Loucy (cell line): ENCODE data around the gene TXNRD2.
"Not testable (repeated sequence)": the region's sequence is repeated elsewhere in the genome, so short reads cannot be mapped to it uniquely, and the experiment has no call there.

Experiments
- H2AFZ ChIP-seq: fragments of 200-600 bp; sonication (generic); 2 replicates; pipeline ENCODE4 v1.6.0; 2016; ENCODE audit warnings: antibody characterized with exemption, mild to moderate bottlenecking, low read length, moderate library complexity
- H3F3A ChIP-seq: fragments of 200-600 bp; 2 replicates; pipeline ENCODE4 v1.6.0; 2016; ENCODE audit warnings: antibody characterized with exemption, low read depth, mild to moderate bottlenecking
- H3K27me3 ChIP-seq: fragments of 200-600 bp; sonication (generic); 2 replicates; pipeline ENCODE4 v1.6.1; 2014; ENCODE audit warnings: low read length, mild to moderate bottlenecking; ENCODE audit not compliant: insufficient read depth, poor library complexity, severe bottlenecking
- H3K36me3 ChIP-seq: fragments of 200-600 bp; sonication (generic); 2 replicates; pipeline ENCODE4 v1.6.1; 2016; ENCODE audit warnings: low read length; ENCODE audit not compliant: insufficient read depth
- H3K4me1 ChIP-seq: fragments of 200-600 bp; sonication (generic); 2 replicates; pipeline ENCODE4 v1.5.1; 2014; ENCODE audit warnings: low read length, mild to moderate bottlenecking; ENCODE audit not compliant: insufficient read depth, poor library complexity, severe bottlenecking
- H3K4me2 ChIP-seq: fragments of 200-600 bp; sonication (generic); 2 replicates; pipeline ENCODE4 v1.6.0; 2014; ENCODE audit warnings: antibody characterized with exemption, low read length, low read depth, mild to moderate bottlenecking; ENCODE audit not compliant: poor library complexity, severe bottlenecking
- H3K4me3 ChIP-seq: fragments of 200-600 bp; sonication (generic); 2 replicates; pipeline ENCODE4 v1.5.1; 2014; ENCODE audit warnings: low read length, mild to moderate bottlenecking, mixed read lengths; ENCODE audit not compliant: poor library complexity, severe bottlenecking
- H3K79me2 ChIP-seq: fragments of 200-600 bp; sonication (generic); 2 replicates; pipeline ENCODE4 v1.6.1; 2014; ENCODE audit warnings: low read length; ENCODE audit not compliant: insufficient read depth
- H3K9ac ChIP-seq: fragments of 200-600 bp; sonication (generic); 2 replicates; pipeline ENCODE4 v1.6.0; 2014; ENCODE audit warnings: mild to moderate bottlenecking, low read depth, low read length, moderate library complexity; ENCODE audit not compliant: poor library complexity, severe bottlenecking
- H3K9me2 ChIP-seq: fragments of 200-600 bp; sonication (generic); replicated peaks from 2 replicates; pipeline ENCODE4 v1.6.1; 2016; ENCODE audit warnings: low read depth, low read length, mixed read lengths
- H3K9me3 ChIP-seq: fragments of 200-600 bp; sonication (generic); 2 replicates; pipeline ENCODE4 v1.6.1; 2014; ENCODE audit warnings: mild to moderate bottlenecking, antibody characterized with exemption, low read length, low read depth; ENCODE audit not compliant: insufficient read depth
- H4K20me1 ChIP-seq: fragments of 200-600 bp; sonication (generic); 2 replicates; pipeline ENCODE4 v1.6.0; 2014; ENCODE audit warnings: antibody characterized with exemption, low read length, mild to moderate bottlenecking; ENCODE audit not compliant: insufficient read depth, poor library complexity, severe bottlenecking
- CTCF ChIP-seq: fragments of 200-600 bp; sonication (generic); conservative IDR thresholded peaks from 2 replicates; pipeline ENCODE4 v1.5.1; 2014; ENCODE audit warnings: mild to moderate bottlenecking, antibody characterized with exemption, low read length
- EZH2phosphoT487 ChIP-seq: fragments of 200-600 bp; IDR thresholded peaks from 2 replicates; pipeline ENCODE4 v1.6.1; 2018; ENCODE audit warnings: antibody characterized with exemption, mild to moderate bottlenecking, moderate library complexity, borderline replicate concordance

Gene TXNRD2

GRCh38 chr22:19911540-19912270 is 29.9 kb downstream of the TXNRD2 start:
- H3K4me2 ChIP-seq: no peak overlapping the region
- no peak overlapping the region for H3K9ac ChIP-seq
- peaks cover 22% of the 10 kb centered on the region; the same call in 1 of the 2 replicates for H3K36me3 ChIP-seq
- H3K79me2 ChIP-seq: no peaks in the 10 kb centered on the region
- no peaks in the 10 kb centered on the region for H4K20me1 ChIP-seq
- TF ChIP-seq EZH2phosphoT487: no peak
- no peak for TF ChIP-seq CTCF
- H3F3A ChIP-seq: no peaks in the 10 kb centered on the region
- no peaks in the 10 kb centered on the region for H3K9me3 ChIP-seq
- no peaks in the 10 kb centered on the region for H3K27me3 ChIP-seq
- H3K4me3 ChIP-seq: no peak overlapping the region
- peaks cover 6% of the 10 kb centered on the region for H3K4me1 ChIP-seq
- no peak overlapping the region for H2AFZ ChIP-seq
- H3K9me2 ChIP-seq: no peaks in the 10 kb centered on the region

- Histone ChIP-seq H3K79me2 (no peaks in the 10 kb centered on the region), H3K36me3 (peaks cover 22% of the 10 kb centered on the region; the same call in 1 of the 2 replicates), H3K9me2 (no peaks in the 10 kb centered on the region), H4K20me1 (no peaks in the 10 kb centered on the region), H3K4me2 (no peak overlapping the region), H3K9ac (no peak overlapping the region), H3F3A (no peaks in the 10 kb centered on the region), H3K9me3 (no peaks in the 10 kb centered on the region), H3K27me3 (no peaks in the 10 kb centered on the region), H2AFZ (no peak overlapping the region), H3K4me3 (no peak overlapping the region), H3K4me1 (peaks cover 6% of the 10 kb centered on the region)
- TF ChIP-seq EZH2phosphoT487: no peak
- peak; percentile 27; the same call in 1 of the 2 replicates for TF ChIP-seq CTCF
Measured at GRCh38 chr22:19910180-19910744, 31.4 kb downstream of the TXNRD2 start.

- no peaks in the 10 kb centered on the region for H3K9me3 ChIP-seq
- no peaks in the 10 kb centered on the region for H3F3A ChIP-seq
- TF ChIP-seq CTCF (peak; percentile 98), EZH2phosphoT487 (no peak)
Measured at GRCh38 chr22:19909350-19910179, 32.1 kb downstream of the TXNRD2 start.

GRCh38 chr22:19907902-19908301 is 33.7 kb downstream of the TXNRD2 start:
- H3K9ac ChIP-seq, H3K79me2 ChIP-seq, H3F3A ChIP-seq, H3K4me2 ChIP-seq, H2AFZ ChIP-seq, H3K4me1 ChIP-seq, H3K9me2 ChIP-seq, H3K27me3 ChIP-seq, H4K20me1 ChIP-seq, H3K4me3 ChIP-seq, H3K36me3 ChIP-seq, H3K9me3 ChIP-seq: not testable (repeated sequence)

More at GRCh38 chr22:19909350-19910179, 32.1 kb downstream of the TXNRD2 start:
- H3K27me3 ChIP-seq: no peaks in the 10 kb centered on the region
- H3K9ac ChIP-seq: no peak overlapping the region
- no peak overlapping the region for H2AFZ ChIP-seq
- no peaks in the 10 kb centered on the region for H4K20me1 ChIP-seq
- peaks cover 6% of the 10 kb centered on the region for H3K4me1 ChIP-seq
- no peak overlapping the region for H3K4me3 ChIP-seq
- H3K79me2 ChIP-seq: no peaks in the 10 kb centered on the region
- peaks cover 16% of the 10 kb centered on the region; the same call in 1 of the 2 replicates for H3K36me3 ChIP-seq
- no peaks in the 10 kb centered on the region for H3K9me2 ChIP-seq
- H3K4me2 ChIP-seq: no peak overlapping the region

GRCh38 chr22:19906864-19907263 is 34.8 kb downstream of the TXNRD2 start:
- H3K9me2 ChIP-seq, H3K4me1 ChIP-seq, H3K4me2 ChIP-seq, H3K27me3 ChIP-seq, H3F3A ChIP-seq, H3K9me3 ChIP-seq, H4K20me1 ChIP-seq, H3K36me3 ChIP-seq, H3K9ac ChIP-seq, H3K4me3 ChIP-seq, H2AFZ ChIP-seq, H3K79me2 ChIP-seq: not testable (repeated sequence)
